ENCODE data around the gene ARMC6.
"Not testable (repeated sequence)": the region's sequence is repeated elsewhere in the genome, so short reads cannot be mapped to it uniquely, and the experiment has no call there.

The ARMC6 gene

GRCh38 chr19:19022380-19022961 is 10.9 kb upstream of the ARMC6 start:
- H3K4me3 ChIP-seq (ENCODE audit: extremely low read depth, insufficient read depth, low read length, poor library complexity, severe bottlenecking): no peak overlapping the region
- 90 to 97% methylated on average over 2 to 3 of the region's 4 CpGs for WGBS, 2 experiments (ENCODE audit: insufficient coverage in 2 of 2)
- peaks cover 87% of the 10 kb centered on the region for H3K36me3 ChIP-seq (ENCODE audit: control insufficient read depth, insufficient read depth, low read length)
- no peak overlapping the region for H3K27ac ChIP-seq (ENCODE audit: low read depth, low read length, severe bottlenecking)
- no peaks in the 10 kb centered on the region for H3K9me3 ChIP-seq (ENCODE audit: control insufficient read depth, low read length)
- peaks cover 7% of the 10 kb centered on the region for H3K4me1 ChIP-seq (ENCODE audit: control insufficient read depth, insufficient read depth, low read length, poor library complexity, severe bottlenecking)

- not testable (repeated sequence) for H3K4me1 ChIP-seq (ENCODE audit: control insufficient read depth, insufficient read depth, low read length, poor library complexity, severe bottlenecking); H3K4me3 ChIP-seq (ENCODE audit: extremely low read depth, insufficient read depth, low read length, poor library complexity, severe bottlenecking); H3K27ac ChIP-seq (ENCODE audit: low read depth, low read length, severe bottlenecking); H3K9me3 ChIP-seq (ENCODE audit: control insufficient read depth, low read length)
- WGBS, 2 experiments (ENCODE audit: insufficient coverage in 2 of 2): 86 to 100% methylated on average over 1 of the region's 1 CpG
- peaks cover 87% of the 10 kb centered on the region for H3K36me3 ChIP-seq (ENCODE audit: control insufficient read depth, insufficient read depth, low read length)
These were observed 10.0 kb upstream of the ARMC6 start for GRCh38 chr19:19023376-19023775.

- H3K4me1 ChIP-seq (ENCODE audit: control insufficient read depth, insufficient read depth, low read length, poor library complexity, severe bottlenecking): peaks cover 7% of the 10 kb centered on the region
- H3K9me3 ChIP-seq (ENCODE audit: control insufficient read depth, low read length): no peaks in the 10 kb centered on the region
- WGBS, 2 experiments (ENCODE audit: insufficient coverage in 2 of 2): 95 to 97% methylated on average over 9 to 11 of the region's 11 CpGs
- H3K27ac ChIP-seq (ENCODE audit: low read depth, low read length, severe bottlenecking): no peak overlapping the region
- H3K36me3 ChIP-seq (ENCODE audit: control insufficient read depth, insufficient read depth, low read length): peaks cover 97% of the 10 kb centered on the region
- no peak overlapping the region for H3K4me3 ChIP-seq (ENCODE audit: extremely low read depth, insufficient read depth, low read length, poor library complexity, severe bottlenecking)
These were observed 7.5 kb upstream of the ARMC6 start for GRCh38 chr19:19025861-19026260.

- Histone ChIP-seq H3K9me3 (ENCODE audit: control insufficient read depth, low read length) (no peaks in the 10 kb centered on the region), H3K4me1 (ENCODE audit: control insufficient read depth, insufficient read depth, low read length, poor library complexity, severe bottlenecking) (peaks cover 2% of the 10 kb centered on the region), H3K36me3 (ENCODE audit: control insufficient read depth, insufficient read depth, low read length) (peaks cover 95% of the 10 kb centered on the region), H3K27ac (ENCODE audit: low read depth, low read length, severe bottlenecking) (no peak overlapping the region), H3K4me3 (ENCODE audit: extremely low read depth, insufficient read depth, low read length, poor library complexity, severe bottlenecking) (no peak overlapping the region)
- WGBS, 2 experiments (ENCODE audit: insufficient coverage in 2 of 2): 94 to 96% methylated on average over 6 to 9 of the region's 10 CpGs
These were observed 7.0 kb upstream of the ARMC6 start for GRCh38 chr19:19026299-19026971.

GRCh38 chr19:19027228-19027627 is 6.2 kb upstream of the ARMC6 start:
- H3K36me3 ChIP-seq (ENCODE audit: control insufficient read depth, insufficient read depth, low read length): peaks cover 95% of the 10 kb centered on the region
- WGBS, 2 experiments (ENCODE audit: insufficient coverage in 2 of 2): 97 to 100% methylated on average over 3 to 4 of the region's 4 CpGs

GRCh38 chr19:19028526-19028925 is 4.9 kb upstream of the ARMC6 start:
- no peak overlapping the region for H3K27ac ChIP-seq (ENCODE audit: low read depth, low read length, severe bottlenecking)
- WGBS, 2 experiments (ENCODE audit: insufficient coverage in 2 of 2): 78 to 97% methylated on average over 4 to 9 of the region's 9 CpGs
- no peak overlapping the region for H3K4me3 ChIP-seq (ENCODE audit: extremely low read depth, insufficient read depth, low read length, poor library complexity, severe bottlenecking)
- H3K4me1 ChIP-seq (ENCODE audit: control insufficient read depth, insufficient read depth, low read length, poor library complexity, severe bottlenecking): peaks cover 5% of the 10 kb centered on the region
- no peaks in the 10 kb centered on the region for H3K9me3 ChIP-seq (ENCODE audit: control insufficient read depth, low read length)
- H3K36me3 ChIP-seq (ENCODE audit: control insufficient read depth, insufficient read depth, low read length): peaks cover 82% of the 10 kb centered on the region

More at GRCh38 chr19:19027228-19027627, 6.2 kb upstream of the ARMC6 start:
- H3K9me3 ChIP-seq (ENCODE audit: control insufficient read depth, low read length): no peaks in the 10 kb centered on the region
- H3K27ac ChIP-seq (ENCODE audit: low read depth, low read length, severe bottlenecking): no peak overlapping the region
- H3K4me1 ChIP-seq (ENCODE audit: control insufficient read depth, insufficient read depth, low read length, poor library complexity, severe bottlenecking): peaks cover 5% of the 10 kb centered on the region
- no peak overlapping the region for H3K4me3 ChIP-seq (ENCODE audit: extremely low read depth, insufficient read depth, low read length, poor library complexity, severe bottlenecking)

- Histone ChIP-seq H3K36me3 (ENCODE audit: control insufficient read depth, insufficient read depth, low read length) (peaks cover 63% of the 10 kb centered on the region), H3K4me3 (ENCODE audit: extremely low read depth, insufficient read depth, low read length, poor library complexity, severe bottlenecking) (peak overlapping the region; percentile 97), H3K9me3 (ENCODE audit: control insufficient read depth, low read length) (peaks cover 7% of the 10 kb centered on the region), H3K4me1 (ENCODE audit: control insufficient read depth, insufficient read depth, low read length, poor library complexity, severe bottlenecking) (peaks cover 8% of the 10 kb centered on the region), H3K27ac (ENCODE audit: low read depth, low read length, severe bottlenecking) (peak overlapping the region; percentile 87)
- 92 to 100% methylated on average over 1 to 3 of the region's 5 CpGs for WGBS, 2 experiments (ENCODE audit: insufficient coverage in 2 of 2)
These were observed 1.5 kb upstream of the ARMC6 start for GRCh38 chr19:19031891-19032290.

GRCh38 chr19:19032420-19033175 is 805 bp upstream of the ARMC6 start:
- H3K27ac ChIP-seq (ENCODE audit: low read depth, low read length, severe bottlenecking): peak overlapping the region; percentile 87
- H3K4me1 ChIP-seq (ENCODE audit: control insufficient read depth, insufficient read depth, low read length, poor library complexity, severe bottlenecking): peaks cover 8% of the 10 kb centered on the region
- H3K4me3 ChIP-seq (ENCODE audit: extremely low read depth, insufficient read depth, low read length, poor library complexity, severe bottlenecking): peak overlapping the region; percentile 97
- peaks cover 63% of the 10 kb centered on the region for H3K36me3 ChIP-seq (ENCODE audit: control insufficient read depth, insufficient read depth, low read length)
- 1 to 2% methylated on average over 18 to 21 of the region's 31 CpGs for WGBS, 2 experiments (ENCODE audit: insufficient coverage in 2 of 2)
- peaks cover 13% of the 10 kb centered on the region for H3K9me3 ChIP-seq (ENCODE audit: control insufficient read depth, low read length)

- Histone ChIP-seq H3K27ac (ENCODE audit: low read depth, low read length, severe bottlenecking) (peak overlapping the region; percentile 87), H3K9me3 (ENCODE audit: control insufficient read depth, low read length) (peaks cover 17% of the 10 kb centered on the region), H3K4me1 (ENCODE audit: control insufficient read depth, insufficient read depth, low read length, poor library complexity, severe bottlenecking) (peaks cover 8% of the 10 kb centered on the region), H3K4me3 (ENCODE audit: extremely low read depth, insufficient read depth, low read length, poor library complexity, severe bottlenecking) (peak overlapping the region; percentile 97), H3K36me3 (ENCODE audit: control insufficient read depth, insufficient read depth, low read length) (peaks cover 63% of the 10 kb centered on the region)
- 0% methylated on average over 31 to 32 of the region's 32 CpGs for WGBS, 2 experiments (ENCODE audit: insufficient coverage in 2 of 2)
These were observed 302 bp upstream of the ARMC6 start for GRCh38 chr19:19033176-19033425.

- peak overlapping the region; percentile 97 for H3K4me3 ChIP-seq (ENCODE audit: extremely low read depth, insufficient read depth, low read length, poor library complexity, severe bottlenecking)
- peaks cover 17% of the 10 kb centered on the region for H3K9me3 ChIP-seq (ENCODE audit: control insufficient read depth, low read length)
- peak overlapping the region; percentile 87 for H3K27ac ChIP-seq (ENCODE audit: low read depth, low read length, severe bottlenecking)
- WGBS, 2 experiments (ENCODE audit: insufficient coverage in 2 of 2): 9 to 12% methylated on average over 9 to 10 of the region's 10 CpGs
- peaks cover 8% of the 10 kb centered on the region for H3K4me1 ChIP-seq (ENCODE audit: control insufficient read depth, insufficient read depth, low read length, poor library complexity, severe bottlenecking)
- H3K36me3 ChIP-seq (ENCODE audit: control insufficient read depth, insufficient read depth, low read length): peaks cover 62% of the 10 kb centered on the region
These were observed 811 bp downstream of the ARMC6 start for GRCh38 chr19:19034204-19034624.

- Histone ChIP-seq H3K36me3 (ENCODE audit: control insufficient read depth, insufficient read depth, low read length) (peaks cover 78% of the 10 kb centered on the region), H3K27ac (ENCODE audit: low read depth, low read length, severe bottlenecking) (no peak overlapping the region), H3K4me1 (ENCODE audit: control insufficient read depth, insufficient read depth, low read length, poor library complexity, severe bottlenecking) (peaks cover 4% of the 10 kb centered on the region), H3K4me3 (ENCODE audit: extremely low read depth, insufficient read depth, low read length, poor library complexity, severe bottlenecking) (no peak overlapping the region), H3K9me3 (ENCODE audit: control insufficient read depth, low read length) (peaks cover 17% of the 10 kb centered on the region)
- WGBS, 2 experiments (ENCODE audit: insufficient coverage in 2 of 2): 90 to 100% methylated on average over 2 to 3 of the region's 4 CpGs
These were observed 6.5 kb downstream of the ARMC6 start for GRCh38 chr19:19039901-19040300.
